Spleen (tissue), 11 donors: ENCODE data around the gene DES. TPM values are rescaled to one million over a fixed set of nuclear protein-coding genes. Genes with fewer than 3 reads are reported as not detected.

ENCODE experiments used
- DNase-seq: peaks from one replicate; pipeline ENCODE4 v3.0.0-alpha.2; 2020
- H3K27ac ChIP-seq, 8 donors: fragments of 200-600 bp; sonication (generic) in 7 of 8; 1 replicate in 4 of 8; 2 replicates in 4 of 8; pipeline versions ENCODE4 v1.5.0 to v1.8.0; 2016 to 2021; ENCODE audit warnings: inconsistent platforms in 4 of 8, mild to moderate bottlenecking in 4 of 8, moderate library complexity in 1 of 8
- H3K27me3 ChIP-seq, 7 donors: fragments of 200-600 bp; sonication (generic) in 6 of 7; replicated peaks in 1 of 7; 1 replicate in 4 of 7; 2 replicates in 3 of 7; pipeline versions ENCODE4 v1.5.0 to v1.8.0; 2016 to 2021; ENCODE audit warnings: inconsistent platforms in 3 of 7, mild to moderate bottlenecking in 1 of 7
- H3K36me3 ChIP-seq, 6 donors: fragments of 200-600 bp; sonication (generic) in 5 of 6; 1 replicate in 4 of 6; 2 replicates in 2 of 6; pipeline versions ENCODE4 v1.5.0 to v1.8.0; 2016 to 2021; ENCODE audit warnings: inconsistent platforms in 2 of 6
- H3K4me1 ChIP-seq, 6 donors: fragments of 200-600 bp; sonication (generic) in 5 of 6; 1 replicate in 3 of 6; 2 replicates in 3 of 6; pipeline versions ENCODE4 v1.5.0 to v1.8.0; 2016 to 2021; ENCODE audit warnings: inconsistent platforms in 3 of 6
- H3K4me3 ChIP-seq, 8 donors: fragments of 200-600 bp; sonication (generic) in 7 of 8; 1 replicate in 4 of 8; 2 replicates in 4 of 8; pipeline versions ENCODE4 v1.5.0 to v1.8.0; 2016 to 2021; ENCODE audit warnings: inconsistent platforms in 4 of 8, mild to moderate bottlenecking in 4 of 8, moderate library complexity in 2 of 8
- H3K9me3 ChIP-seq, 8 donors: fragments of 200-600 bp; sonication (generic) in 7 of 8; 1 replicate in 4 of 8; 2 replicates in 4 of 8; pipeline versions ENCODE4 v1.5.0 to v1.8.0; 2016 to 2021; ENCODE audit warnings: inconsistent platforms in 4 of 8
- CTCF ChIP-seq, 11 experiments: fragments of 200-600 bp in 7 of 11; fragments of 450-650 bp in 4 of 11; sonication (generic) in 4 of 11; IDR thresholded peaks in 8 of 11; conservative IDR thresholded peaks in 3 of 11; 1 replicate in 7 of 11; 2 replicates in 4 of 11; pipeline versions ENCODE4 v1.4.0 to v1.8.0; 2016 to 2021; ENCODE audit warnings: antibody characterized with exemption in 11 of 11, inconsistent platforms in 4 of 11, mild to moderate bottlenecking in 1 of 11
- POLR2A ChIP-seq, 3 donors: fragments of 450-650 bp; IDR thresholded peaks; one replicate each; pipeline ENCODE4 v1.5.1; 2017; ENCODE audit warnings: antibody characterized with exemption in 3 of 3, mild to moderate bottlenecking in 1 of 3
- POLR2AphosphoS5 ChIP-seq, 3 donors: sonication (generic); formaldehyde crosslinking; IDR thresholded peaks; one replicate each; pipeline ENCODE4 v1.5.1; 2017; ENCODE audit warnings: antibody characterized with exemption in 3 of 3
- WGBS, 5 donors: extraction: QIAGEN DNeasy Blood & Tissue Kit in 3 of 5; methylation state at CpG; one replicate each; pipeline versions ENCODE4 v1.1.5 to v1.1.7; 2013 to 2018; 5-methylcytosine and 5-hydroxymethylcytosine counted together
- intact Hi-C: fragments of 100-400 bp; cut with DNase I; formaldehyde crosslinking; loops from one replicate; pipeline ENCODE4 v1.15.0; 2023; ENCODE audit warnings: low total_unique reads
- polyA plus RNA-seq, 3 donors: library from polyadenylated mRNA; stranded (reverse); fragments of 200-250 nt; gene quantifications; one replicate each; pipeline ENCODE4 v1.2.1, GENCODE V29; 2013
- total RNA-seq, 7 donors: library from RNA; depleted of rRNA in 3 of 7; stranded (reverse); fragments of >200 nt in 3 of 7; fragmentation: NEBNext Ultra II Directional in 4 of 7; extraction: Animal tissue kit (Norgen Biotek cat#: 25700) in 4 of 7; gene quantifications; one replicate each; pipeline versions ENCODE4 v1.1.0 to v1.2.1, GENCODE V29; 2016 to 2021
- donor health status: healthy with polysubstance abuse.
- donor health status: DM: no; HTN: no; CAD: no; lungs with moderate emphysema.
- donor health status: DM: no; HTN: no; CAD: no.
- donor health status: Bipolar disorder and iron deficiency.
- donor health status: healthy.
- donor health status: DM: no; HTN: no; CAD: no.
- donor health status: DM: yes; HTN: yes; CAD: no.

DES gene
- total and polyA plus RNA-seq, 10 donors: 4.3 to 24.7 (median 11.7) TPM

- no peak overlapping the region for H3K4me3 ChIP-seq
- TF ChIP-seq POLR2AphosphoS5 (IDR thresholded peaks at IDR 0.05): no peak
- no peak for TF ChIP-seq CTCF (IDR thresholded peaks at IDR 0.05 in 8 of 11, conservative IDR thresholded peaks at IDR 0.05 in 3 of 11)
- TF ChIP-seq POLR2A (IDR thresholded peaks at IDR 0.05): no peak
- intact Hi-C loops: no loop called here
- H3K36me3 ChIP-seq: no peaks in the 10 kb centered on the region
- no peak for DNase-seq
- peaks cover 0 to 14% (median 6%) of the 10 kb centered on the region in 6 donors for H3K4me1 ChIP-seq
- H3K27me3 ChIP-seq: peaks cover 9 to 75% (median 22%) of the 10 kb centered on the region in 7 donors
- WGBS, 5 donors: 70 to 83% (median 76%) methylated on average over 4 of the region's 4 CpGs
- no peak overlapping the region for H3K27ac ChIP-seq
- peaks cover 0 to 19% (median 6%) of the 10 kb centered on the region in 8 donors for H3K9me3 ChIP-seq
These were observed 3.3 kb upstream of the DES start for GRCh38 chr2:219414857-219415256.

- H3K4me3 ChIP-seq: no peak overlapping the region
- peaks cover 0 to 14% (median 6%) of the 10 kb centered on the region in 6 donors for H3K4me1 ChIP-seq
- H3K9me3 ChIP-seq: peaks cover 0 to 19% (median 6%) of the 10 kb centered on the region in 8 donors
- no peak for DNase-seq
- TF ChIP-seq POLR2AphosphoS5 (IDR thresholded peaks at IDR 0.05): no peak
- TF ChIP-seq CTCF (IDR thresholded peaks at IDR 0.05 in 8 of 11, conservative IDR thresholded peaks at IDR 0.05 in 3 of 11): no peak
- no peak for TF ChIP-seq POLR2A (IDR thresholded peaks at IDR 0.05)
- no peak overlapping the region for H3K27ac ChIP-seq
- H3K36me3 ChIP-seq: no peaks in the 10 kb centered on the region
- peaks cover 9 to 78% (median 27%) of the 10 kb centered on the region in 7 donors for H3K27me3 ChIP-seq
- intact Hi-C loops: no loop called here
- WGBS, 5 donors: 62 to 83% (median 67%) methylated on average over 4 to 5 of the region's 5 CpGs
These were observed 2.5 kb upstream of the DES start for GRCh38 chr2:219415580-219416234.

- peaks cover 0 to 14% (median 6%) of the 10 kb centered on the region in 6 donors for H3K4me1 ChIP-seq
- 31 to 44% (median 39%) methylated on average over 3 of the region's 3 CpGs for WGBS, 5 donors
- no peak overlapping the region for H3K4me3 ChIP-seq
- H3K36me3 ChIP-seq: no peaks in the 10 kb centered on the region
- no peak overlapping the region for H3K27ac ChIP-seq
- DNase-seq: no peak
- TF ChIP-seq POLR2AphosphoS5 (IDR thresholded peaks at IDR 0.05): no peak
- no peak for TF ChIP-seq CTCF (IDR thresholded peaks at IDR 0.05 in 8 of 11, conservative IDR thresholded peaks at IDR 0.05 in 3 of 11)
- no peak for TF ChIP-seq POLR2A (IDR thresholded peaks at IDR 0.05)
- peaks cover 0 to 19% (median 6%) of the 10 kb centered on the region in 8 donors for H3K9me3 ChIP-seq
- intact Hi-C loops: no loop called here
- H3K27me3 ChIP-seq: peaks cover 9 to 80% (median 27%) of the 10 kb centered on the region in 7 donors
These were observed 2.0 kb upstream of the DES start for GRCh38 chr2:219416235-219416602.

GRCh38 chr2:219416938-219417337 lies 1.2 kb upstream of the DES start:
- Histone ChIP-seq H3K36me3 (no peaks in the 10 kb centered on the region), H3K27me3 (peaks cover 9 to 80% (median 27%) of the 10 kb centered on the region in 7 donors), H3K4me1 (peaks cover 0 to 14% (median 6%) of the 10 kb centered on the region in 6 donors), H3K9me3 (peaks cover 0 to 17% (median 5%) of the 10 kb centered on the region in 8 donors), H3K27ac (no peak overlapping the region), H3K4me3 (no peak overlapping the region)
- 69 to 86% (median 85%) methylated on average over 4 of the region's 4 CpGs for WGBS, 5 donors
- intact Hi-C loops: no loop called here
- no peak for DNase-seq
- TF ChIP-seq POLR2AphosphoS5 (IDR thresholded peaks at IDR 0.05) (no peak), POLR2A (IDR thresholded peaks at IDR 0.05) (no peak), CTCF (IDR thresholded peaks at IDR 0.05 in 8 of 11, conservative IDR thresholded peaks at IDR 0.05 in 3 of 11) (no peak)
